HepG2 (cell line): ENCODE measurements around the gene LRP1-AS. TPM values are rescaled to one million over a fixed set of nuclear protein-coding genes. Genes with fewer than 3 reads are reported as not detected.

Experiments
- ARID2 ChIP-seq: sonication (generic); formaldehyde crosslinking; IDR thresholded peaks from 2 replicates; pipeline ENCODE4 v1.8.1; 2022; ENCODE audit warnings: mild to moderate bottlenecking, missing genetic modification reagents, borderline replicate concordance
- ATAD3A ChIP-seq: sonication (generic); formaldehyde crosslinking; IDR thresholded peaks from 2 replicates; pipeline ENCODE4 v1.4.0; 2020; ENCODE audit warnings: missing genetic modification reagents
- CBX2 ChIP-seq, 2 experiments: fragments of 200-600 bp in 1 of 2; sonication (generic); formaldehyde crosslinking in 1 of 2; IDR thresholded peaks; 2 replicates each; pipeline versions ENCODE4 v1.7.0 to v1.8.1; 2018 to 2022; ENCODE audit warnings: low read depth in 2 of 2, low read length in 1 of 2, mild to moderate bottlenecking in 1 of 2, missing genetic modification reagents in 1 of 2
- CHD2 ChIP-seq: IDR thresholded peaks from 2 replicates; pipeline ENCODE4 v1.6.1; 2011; ENCODE audit warnings: low read depth, low read length, improper control_type of control experiment
- DNMT1 ChIP-seq: sonication (generic); formaldehyde crosslinking; IDR thresholded peaks from 2 replicates; pipeline ENCODE4 v1.5.1; 2020; ENCODE audit warnings: mild to moderate bottlenecking, missing genetic modification reagents
- GFI1 ChIP-seq: sonication (generic); formaldehyde crosslinking; IDR thresholded peaks from 2 replicates; pipeline ENCODE4 v1.5.0; 2020; ENCODE audit warnings: missing genetic modification reagents, mild to moderate bottlenecking, borderline replicate concordance
- HES4 ChIP-seq: sonication (generic); formaldehyde crosslinking; IDR thresholded peaks from 2 replicates; pipeline ENCODE4 v1.9.0; 2021; ENCODE audit warnings: mild to moderate bottlenecking, missing genetic modification reagents, borderline replicate concordance
- MAFG ChIP-seq: sonication (generic); formaldehyde crosslinking; IDR thresholded peaks from 2 replicates; pipeline ENCODE4 v1.5.1; 2020; ENCODE audit warnings: mild to moderate bottlenecking, missing genetic modification reagents
- NBN ChIP-seq: fragments of 450-650 bp; conservative IDR thresholded peaks from 2 replicates; pipeline ENCODE4 v1.6.1; 2017
- RFX3 ChIP-seq: IDR thresholded peaks from 2 replicates; pipeline ENCODE4 v1.6.1; 2016; ENCODE audit warnings: missing biosample characterization, missing genetic modification reagents
- SNAI1 ChIP-seq: sonication (generic); formaldehyde crosslinking; IDR thresholded peaks from 2 replicates; pipeline ENCODE4 v1.5.0; 2020; ENCODE audit warnings: mild to moderate bottlenecking, missing genetic modification reagents, borderline replicate concordance
- SNAPC2 ChIP-seq: sonication (generic); formaldehyde crosslinking; IDR thresholded peaks from 2 replicates; pipeline ENCODE4 v1.8.1; 2022; ENCODE audit warnings: mild to moderate bottlenecking, missing genetic modification reagents
- SP2 ChIP-seq: sonication (generic); formaldehyde crosslinking; IDR thresholded peaks from 2 replicates; pipeline ENCODE4 v1.5.1; 2020; ENCODE audit warnings: mild to moderate bottlenecking, missing genetic modification reagents
- TFAP4 ChIP-seq: sonication (generic); IDR thresholded peaks from 2 replicates; pipeline ENCODE4 v1.6.1; 2016; ENCODE audit warnings: low read depth, borderline replicate concordance
- ZBTB1 ChIP-seq: sonication (generic); formaldehyde crosslinking; IDR thresholded peaks from 2 replicates; pipeline ENCODE4 v1.4.0; 2020; ENCODE audit warnings: missing genetic modification reagents, borderline replicate concordance
- ZBTB21 ChIP-seq: sonication (generic); formaldehyde crosslinking; IDR thresholded peaks from 2 replicates; pipeline ENCODE4 v1.4.0; 2020; ENCODE audit warnings: missing genetic modification reagents
- ZNF143 ChIP-seq: sonication (generic); formaldehyde crosslinking; IDR thresholded peaks from 2 replicates; pipeline ENCODE4 v1.4.0; 2020; ENCODE audit warnings: missing genetic modification reagents
- ZNF44 ChIP-seq: sonication (generic); formaldehyde crosslinking; IDR thresholded peaks from 2 replicates; pipeline ENCODE4 v1.5.1; 2020; ENCODE audit warnings: mild to moderate bottlenecking, missing genetic modification reagents
- ZNF510 ChIP-seq: sonication (generic); formaldehyde crosslinking; IDR thresholded peaks from 2 replicates; pipeline ENCODE4 v1.4.0; 2020; ENCODE audit warnings: low read depth, mild to moderate bottlenecking, missing genetic modification reagents
- ZNF644 ChIP-seq: IDR thresholded peaks from 2 replicates; pipeline ENCODE4 v1.6.1; 2016; ENCODE audit warnings: low read depth
- ZNF773 ChIP-seq: sonication (generic); formaldehyde crosslinking; IDR thresholded peaks from 2 replicates; pipeline ENCODE4 v1.4.0; 2020; ENCODE audit warnings: missing genetic modification reagents, borderline replicate concordance
- ZSCAN20 ChIP-seq: sonication (generic); formaldehyde crosslinking; IDR thresholded peaks from 2 replicates; pipeline ENCODE4 v1.4.0; 2020; ENCODE audit warnings: missing genetic modification reagents, mild to moderate bottlenecking, borderline replicate concordance
- polyA plus RNA-seq, 8 experiments: library from polyadenylated mRNA; depleted of rRNA in 3 of 8; stranded (reverse) in 7 of 8; unstranded in 1 of 8; fragments of >200 nt; fragmentation: Illumina TruSeq in 4 of 8; extraction: Trizol in 4 of 8; gene quantifications; 2 replicates each; pipeline versions ENCODE4 v1.2.1 to v1.2.3, GENCODE V29; 2011 to 2016; ENCODE audit warnings: low read depth in 4 of 8, missing spikeins in 1 of 8, mixed read lengths in 1 of 8; ENCODE audit not compliant: insufficient read depth in 1 of 8
- total RNA-seq, 5 experiments: library from RNA; depleted of rRNA; stranded (reverse); fragments of >200 nt; fragmentation: Illumina TruSeq; extraction: Trizol; gene quantifications; 2 replicates each; pipeline ENCODE4 v1.2.3, GENCODE V29; 2016; ENCODE audit warnings: low read depth in 1 of 5
- TF ChIP-seq, protein P1 (sequence below): sonication (generic); formaldehyde crosslinking; conservative IDR thresholded peaks from 2 replicates; pipeline ENCODE4 v1.8.1; 2023; ENCODE audit warnings: missing genetic modification reagents
- TF ChIP-seq, protein P2 (sequence below): sonication (generic); formaldehyde crosslinking; IDR thresholded peaks from 2 replicates; pipeline ENCODE4 v1.5.0; 2020; ENCODE audit warnings: missing genetic modification reagents
- TF ChIP-seq, protein P3 (sequence below): sonication (generic); formaldehyde crosslinking; IDR thresholded peaks from 2 replicates; pipeline ENCODE4 v1.4.0; 2020; ENCODE audit warnings: missing genetic modification reagents
- TF ChIP-seq, protein P4 (sequence below): IDR thresholded peaks from 2 replicates; pipeline ENCODE4 v1.6.1; 2016

The LRP1-AS gene
- total and polyA plus RNA-seq, 2 of the 13 experiments (the other 11 are each of a cell fraction or from before 2014, with no cell fraction given) = 0.20 TPM; not detected in 1

- TF ChIP-seq ZBTB1 (CRISPR knock-in tag) (no peak), ZNF644 (CRISPR knock-in tag) (no peak; the same call in 1 of the 2 replicates), ZNF773 (CRISPR knock-in tag) (no peak), ZBTB21 (no peak), ZNF44 (CRISPR knock-in tag) (0 out of 2 replicates have a peak, but pooled peaks have one; percentile 60), SNAPC2 (0 out of 2 replicates have a peak, but pooled peaks have one; percentile 24), ATAD3A (CRISPR knock-in tag) (no peak), HES4 (CRISPR knock-in tag) (no peak), CHD2 (no peak), CBX2 (IDR thresholded peaks at IDR 0.05; ENCODE audit: low read depth, low read length) (no peak), CBX2 (CRISPR knock-in tag; IDR thresholded peaks at IDR 0.05; ENCODE audit: low read depth) (no peak), ZSCAN20 (CRISPR knock-in tag) (0 out of 2 replicates have a peak, but pooled peaks have one; percentile 13), GFI1 (peak; percentile 100), ARID2 (CRISPR knock-in tag) (no peak), ZNF510 (CRISPR knock-in tag) (no peak), DNMT1 (no peak), RFX3 (CRISPR knock-in tag) (no peak), SNAI1 (0 out of 2 replicates have a peak, but pooled peaks have one; percentile 43), NBN (no peak), TFAP4 (no peak), MAFG (no peak), ZNF143 (no peak), SP2 (no peak)
- TF ChIP-seq, protein P1, sequence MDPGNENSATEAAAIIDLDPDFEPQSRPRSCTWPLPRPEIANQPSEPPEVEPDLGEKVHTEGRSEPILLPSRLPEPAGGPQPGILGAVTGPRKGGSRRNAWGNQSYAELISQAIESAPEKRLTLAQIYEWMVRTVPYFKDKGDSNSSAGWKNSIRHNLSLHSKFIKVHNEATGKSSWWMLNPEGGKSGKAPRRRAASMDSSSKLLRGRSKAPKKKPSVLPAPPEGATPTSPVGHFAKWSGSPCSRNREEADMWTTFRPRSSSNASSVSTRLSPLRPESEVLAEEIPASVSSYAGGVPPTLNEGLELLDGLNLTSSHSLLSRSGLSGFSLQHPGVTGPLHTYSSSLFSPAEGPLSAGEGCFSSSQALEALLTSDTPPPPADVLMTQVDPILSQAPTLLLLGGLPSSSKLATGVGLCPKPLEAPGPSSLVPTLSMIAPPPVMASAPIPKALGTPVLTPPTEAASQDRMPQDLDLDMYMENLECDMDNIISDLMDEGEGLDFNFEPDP (CRISPR knock-in tag) = 0 out of 2 replicates have a peak, but pooled peaks have one; percentile 35
- TF ChIP-seq, protein P2, sequence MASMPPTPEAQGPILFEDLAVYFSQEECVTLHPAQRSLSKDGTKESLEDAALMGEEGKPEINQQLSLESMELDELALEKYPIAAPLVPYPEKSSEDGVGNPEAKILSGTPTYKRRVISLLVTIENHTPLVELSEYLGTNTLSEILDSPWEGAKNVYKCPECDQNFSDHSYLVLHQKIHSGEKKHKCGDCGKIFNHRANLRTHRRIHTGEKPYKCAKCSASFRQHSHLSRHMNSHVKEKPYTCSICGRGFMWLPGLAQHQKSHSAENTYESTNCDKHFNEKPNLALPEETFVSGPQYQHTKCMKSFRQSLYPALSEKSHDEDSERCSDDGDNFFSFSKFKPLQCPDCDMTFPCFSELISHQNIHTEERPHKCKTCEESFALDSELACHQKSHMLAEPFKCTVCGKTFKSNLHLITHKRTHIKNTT (CRISPR knock-in tag) = no peak
- TF ChIP-seq, protein P3, sequence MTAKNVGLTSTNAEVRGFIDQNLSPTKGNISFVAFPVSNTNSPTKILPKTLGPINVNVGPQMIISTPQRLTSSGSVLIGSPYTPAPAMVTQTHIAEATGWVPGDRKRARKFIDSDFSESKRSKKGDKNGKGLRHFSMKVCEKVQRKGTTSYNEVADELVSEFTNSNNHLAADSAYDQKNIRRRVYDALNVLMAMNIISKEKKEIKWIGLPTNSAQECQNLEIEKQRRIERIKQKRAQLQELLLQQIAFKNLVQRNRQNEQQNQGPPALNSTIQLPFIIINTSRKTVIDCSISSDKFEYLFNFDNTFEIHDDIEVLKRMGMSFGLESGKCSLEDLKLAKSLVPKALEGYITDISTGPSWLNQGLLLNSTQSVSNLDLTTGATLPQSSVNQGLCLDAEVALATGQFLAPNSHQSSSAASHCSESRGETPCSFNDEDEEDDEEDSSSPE (CRISPR knock-in tag) = peak; percentile 8; the same call in 1 of the 2 replicates
- TF ChIP-seq, protein P4, sequence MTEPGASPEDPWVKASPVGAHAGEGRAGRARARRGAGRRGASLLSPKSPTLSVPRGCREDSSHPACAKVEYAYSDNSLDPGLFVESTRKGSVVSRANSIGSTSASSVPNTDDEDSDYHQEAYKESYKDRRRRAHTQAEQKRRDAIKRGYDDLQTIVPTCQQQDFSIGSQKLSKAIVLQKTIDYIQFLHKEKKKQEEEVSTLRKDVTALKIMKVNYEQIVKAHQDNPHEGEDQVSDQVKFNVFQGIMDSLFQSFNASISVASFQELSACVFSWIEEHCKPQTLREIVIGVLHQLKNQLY = no peak
Measured at GRCh38 chr12:57101892-57102695, 45.3 kb downstream of the LRP1-AS start (continued).
